Esophagus (tissue), 2 donors: Measurements from ENCODE around the gene ARG2. TPM values are rescaled to one million over a fixed set of nuclear protein-coding genes. Genes with fewer than 3 reads are reported as not detected.

Experiments used
- H3K27ac ChIP-seq, 2 donors: one replicate each; pipeline ENCODE4 v1.5.1; 2013; ENCODE audit warnings: low read depth in 2 of 2, mild to moderate bottlenecking in 2 of 2, inconsistent platforms in 1 of 2, low read length in 1 of 2, moderate library complexity in 1 of 2
- H3K27me3 ChIP-seq, 2 donors: one replicate each; pipeline ENCODE4 v1.6.1; 2013; ENCODE audit warnings: low read length in 2 of 2, control low read depth in 1 of 2, mild to moderate bottlenecking in 1 of 2; ENCODE audit not compliant: insufficient read depth in 2 of 2, control insufficient read depth in 1 of 2
- H3K36me3 ChIP-seq, 2 donors: one replicate each; pipeline ENCODE4 v1.6.1; 2013; ENCODE audit warnings: low read length in 1 of 2; ENCODE audit not compliant: control insufficient read depth in 2 of 2, insufficient read depth in 2 of 2
- H3K4me1 ChIP-seq, 2 donors: one replicate each; pipeline ENCODE4 v1.6.1; 2013; ENCODE audit warnings: low read length in 1 of 2; ENCODE audit not compliant: control insufficient read depth in 2 of 2, insufficient read depth in 2 of 2
- H3K4me3 ChIP-seq, 2 donors: one replicate each; pipeline ENCODE4 v1.5.1; 2013; ENCODE audit warnings: low read length in 2 of 2, mild to moderate bottlenecking in 2 of 2, low read depth in 1 of 2, moderate library complexity in 1 of 2
- H3K9me3 ChIP-seq, 2 donors: one replicate each; pipeline ENCODE4 v1.6.1; 2013; ENCODE audit warnings: mild to moderate bottlenecking in 2 of 2, low read depth in 1 of 2, low read length in 1 of 2, moderate library complexity in 1 of 2; ENCODE audit not compliant: control insufficient read depth in 2 of 2, insufficient read depth in 1 of 2
- WGBS, 2 donors: extraction: QIAGEN DNeasy Blood & Tissue Kit; methylation state at CpG; one replicate each; pipeline ENCODE4 v1.1.7; 2013; 5-methylcytosine and 5-hydroxymethylcytosine counted together
- polyA plus RNA-seq, 2 donors: library from polyadenylated mRNA; stranded (reverse); fragments of 200-250 nt; gene quantifications; one replicate each; pipeline ENCODE4 v1.2.3, GENCODE V29; 2013
- donor health status: healthy with polysubstance abuse.
- donor health status: Bipolar disorder and iron deficiency.

The ARG2 gene
- polyA plus RNA-seq, 2 donors: 12.2 to 30.4 TPM

- Histone ChIP-seq H3K27ac (peak overlapping the region; percentile 94), H3K36me3 (peaks cover 3 to 6% of the 10 kb centered on the region in 2 donors), H3K27me3 (no peaks in the 10 kb centered on the region), H3K4me1 (peaks cover 2 to 4% of the 10 kb centered on the region in 2 donors), H3K9me3 (no peaks in the 10 kb centered on the region), H3K4me3 (peak overlapping the region; percentile 86 to 93)
- WGBS, 2 donors: 1% methylated on average over 21 of the region's 21 CpGs
Observed at GRCh38 chr14:67694791-67695393, 75.2 kb downstream of the ARG2 start.

GRCh38 chr14:67695394-67695949, 75.8 kb downstream of the ARG2 start, which contains the start of gene RDH11:
Gene RDH11 (minus strand): TSS chr14:67695764. CDS start chr14:67695703, 61 bp downstream.
- Histone ChIP-seq H3K36me3 (peaks cover 0 to 2% of the 10 kb centered on the region in 2 donors), H3K4me1 (peaks cover 2 to 4% of the 10 kb centered on the region in 2 donors), H3K27me3 (no peaks in the 10 kb centered on the region), H3K4me3 (peak within 1 kb of the TSS; percentile 86 to 93), H3K27ac (peak within 1 kb of the TSS; percentile 94), H3K9me3 (no peaks in the 10 kb centered on the region)
- 0 to 1% methylated on average over 25 of the region's 25 CpGs for WGBS, 2 donors

- WGBS, 2 donors: 73 to 78% methylated on average over 4 of the region's 4 CpGs
- peaks cover 2 to 4% of the 10 kb centered on the region in 2 donors for H3K4me1 ChIP-seq
- H3K9me3 ChIP-seq: no peaks in the 10 kb centered on the region
- H3K27me3 ChIP-seq: no peaks in the 10 kb centered on the region
- no peak overlapping the region for H3K4me3 ChIP-seq
- H3K36me3 ChIP-seq: no peaks in the 10 kb centered on the region
- no peak overlapping the region for H3K27ac ChIP-seq
Observed at GRCh38 chr14:67697006-67697405, 77.3 kb downstream of the ARG2 start.

- H3K9me3 ChIP-seq: no peaks in the 10 kb centered on the region
- H3K36me3 ChIP-seq: no peaks in the 10 kb centered on the region
- 70 to 73% methylated on average over 1 of the region's 1 CpG for WGBS, 2 donors
- H3K27me3 ChIP-seq: no peaks in the 10 kb centered on the region
- no peak overlapping the region for H3K4me3 ChIP-seq
- peaks cover 2 to 4% of the 10 kb centered on the region in 2 donors for H3K4me1 ChIP-seq
- H3K27ac ChIP-seq: no peak overlapping the region
Observed at GRCh38 chr14:67698179-67698578, 78.5 kb downstream of the ARG2 start.

Other genes with a start within 250 kb of the ARG2 start
- gene PLEK2, start 207.8 kb upstream of the ARG2 start, polyA plus RNA-seq: 10 to 100 TPM; 16.5 to 19.0 TPM
- gene TMEM229B, start 131.2 kb upstream of the ARG2 start, polyA plus RNA-seq: under 1 TPM; 0.26 to 0.28 TPM
- gene PLEKHH1, start 86.6 kb upstream of the ARG2 start, polyA plus RNA-seq: 10 to 100 TPM in 1 of 2 donors, 1 to 10 TPM in 1; 2.4 to 10.3 TPM
- 10 to 100 TPM; 16.3 to 17.0 TPM for gene PIGH, start 19.7 kb upstream of the ARG2 start, polyA plus RNA-seq
- 10 to 100 TPM; 57.0 to 58.3 TPM for gene VTI1B, start 54.7 kb downstream of the ARG2 start, polyA plus RNA-seq
- gene RDH11, start 75.8 kb downstream of the ARG2 start, polyA plus RNA-seq: 10 to 100 TPM; 36.8 to 39.9 TPM
- 10 to 100 TPM in 1 of 2 donors, 1 to 10 TPM in 1; 8.0 to 31.2 TPM for gene RDH12, start 82.0 kb downstream of the ARG2 start, polyA plus RNA-seq
- gene ZFYVE26, start 196.7 kb downstream of the ARG2 start, polyA plus RNA-seq: 1 to 10 TPM; 3.7 to 5.1 TPM
- 1 to 10 TPM; 3.2 to 4.0 TPM for gene RAD51B, start 199.9 kb downstream of the ARG2 start, polyA plus RNA-seq